Astrocyte (in vitro differentiated cells and primary cell): ENCODE results near the gene IDE. TPM values are rescaled to one million over a fixed set of nuclear protein-coding genes. Genes with fewer than 3 reads are reported as not detected.
"Not testable (repeated sequence)": the region's sequence is repeated elsewhere in the genome, so short reads cannot be mapped to it uniquely, and the experiment has no call there.

Experiments used
- DNase-seq: peaks from one replicate; pipeline ENCODE4 v3.0.0-alpha.2; 2010; ENCODE audit warnings: low read depth
- FAIRE-seq: peaks from 2 replicates; lab custom pipeline; 2011; peaks lifted over from hg19 to GRCh38; lab: Jason Lieb, UNC
- H2AFZ ChIP-seq: 2 replicates; pipeline ENCODE4 v1.6.0; 2012; ENCODE audit warnings: low read depth, low read length, inconsistent platforms
- H3K27ac ChIP-seq: 2 replicates; pipeline ENCODE4 v1.5.1; 2011; ENCODE audit warnings: low read depth, low read length, inconsistent platforms
- H3K27me3 ChIP-seq: 2 replicates; pipeline ENCODE4 v1.6.0; 2011; ENCODE audit warnings: low read length, inconsistent platforms; ENCODE audit not compliant: insufficient read depth
- H3K36me3 ChIP-seq: 2 replicates; pipeline ENCODE4 v1.5.1; 2011; ENCODE audit warnings: low read length, inconsistent platforms; ENCODE audit not compliant: insufficient read depth
- H3K4me1 ChIP-seq: 2 replicates; pipeline ENCODE4 v1.5.1; 2011; ENCODE audit warnings: low read length, inconsistent platforms; ENCODE audit not compliant: insufficient read depth
- H3K4me2 ChIP-seq: 2 replicates; pipeline ENCODE4 v1.6.0; 2012; ENCODE audit warnings: low read length, inconsistent platforms
- H3K4me3 ChIP-seq: 2 replicates; pipeline ENCODE4 v1.5.1; 2011; ENCODE audit warnings: low read depth, mild to moderate bottlenecking, low read length, inconsistent platforms; ENCODE audit not compliant: insufficient read depth
- H3K79me2 ChIP-seq: 2 replicates; pipeline ENCODE4 v1.6.0; 2012; ENCODE audit warnings: mild to moderate bottlenecking, low read length, inconsistent platforms; ENCODE audit not compliant: insufficient read depth
- H3K9ac ChIP-seq: 2 replicates; pipeline ENCODE4 v1.6.0; 2012; ENCODE audit warnings: mild to moderate bottlenecking, low read length, inconsistent platforms
- H3K9me3 ChIP-seq: 2 replicates; pipeline ENCODE4 v1.5.1; 2012; ENCODE audit warnings: low read depth, mild to moderate bottlenecking, low read length, inconsistent platforms; ENCODE audit not compliant: insufficient read depth
- H4K20me1 ChIP-seq: 2 replicates; pipeline ENCODE4 v1.6.0; 2012; ENCODE audit warnings: low read length, inconsistent platforms; ENCODE audit not compliant: insufficient read depth
- H3K27ac Mint-ChIP-seq: one replicate; pipeline ENCODE4 v1.8.0; 2021; ENCODE audit warnings: mild to moderate bottlenecking, mixed read lengths; ENCODE audit not compliant: unreplicated experiment
- H3K27me3 Mint-ChIP-seq: one replicate; pipeline ENCODE4 v1.8.0; 2021; ENCODE audit warnings: low read depth, mixed read lengths; ENCODE audit not compliant: unreplicated experiment
- H3K36me3 Mint-ChIP-seq: one replicate; pipeline ENCODE4 v1.8.0; 2021; ENCODE audit warnings: low read depth, mixed read lengths; ENCODE audit not compliant: unreplicated experiment
- H3K4me1 Mint-ChIP-seq: one replicate; pipeline ENCODE4 v1.8.0; 2021; ENCODE audit warnings: low read depth, mixed read lengths; ENCODE audit not compliant: unreplicated experiment
- H3K4me3 Mint-ChIP-seq: one replicate; pipeline ENCODE4 v1.8.0; 2021; ENCODE audit warnings: mild to moderate bottlenecking, moderate library complexity, mixed read lengths; ENCODE audit not compliant: unreplicated experiment
- H3K9me3 Mint-ChIP-seq: one replicate; pipeline ENCODE4 v1.8.0; 2021; ENCODE audit warnings: mild to moderate bottlenecking, mixed read lengths; ENCODE audit not compliant: unreplicated experiment
- CTCF ChIP-seq: IDR thresholded peaks from 2 replicates; pipeline ENCODE4 v1.5.1; 2011; ENCODE audit warnings: low read depth, mild to moderate bottlenecking, inconsistent platforms, low read length, moderate library complexity; ENCODE audit not compliant: insufficient read depth
- EZH2 ChIP-seq: IDR thresholded peaks from 2 replicates; pipeline ENCODE4 v1.6.1; 2012; ENCODE audit warnings: mild to moderate bottlenecking, low read length, inconsistent platforms; ENCODE audit not compliant: insufficient read depth
- total RNA-seq: library from RNA; stranded (reverse); gene quantifications from 2 replicates; pipeline ENCODE4 v1.2.1, GENCODE V29; 2021

IDE gene
- total RNA-seq, 1 donor from 2014 or later: 35.9 TPM

GRCh38 chr10:92571649-92572048, 2.2 kb downstream of the IDE start:
- Histone ChIP-seq H3K4me2 (peak overlapping the region; percentile 94), H4K20me1 (peaks cover 50% of the 10 kb centered on the region), H3K4me3 (no peak overlapping the region), H3K27me3 (no peaks in the 10 kb centered on the region), H3K27ac (no peak overlapping the region), H3K4me1 (peaks cover 35% of the 10 kb centered on the region), H3K9me3 (no peaks in the 10 kb centered on the region), H2AFZ (no peak overlapping the region), H3K79me2 (peaks cover 45% of the 10 kb centered on the region), H3K9ac (no peak overlapping the region), H3K36me3 (peaks cover 5% of the 10 kb centered on the region)
- FAIRE-seq (no peak), DNase-seq (peak; percentile 64)
- Mint-ChIP-seq H3K36me3 (peaks cover 2% of the 10 kb centered on the region), H3K4me3 (peak overlapping the region; percentile 88), H3K4me1 (peaks cover 30% of the 10 kb centered on the region), H3K27ac (peak overlapping the region; percentile 6), H3K27me3 (no peaks in the 10 kb centered on the region), H3K9me3 (no peaks in the 10 kb centered on the region)
- TF ChIP-seq EZH2: no peak
- TF ChIP-seq CTCF: no peak

GRCh38 chr10:92569663-92570062, 4.2 kb downstream of the IDE start:
- H3K36me3 Mint-ChIP-seq, H3K27ac ChIP-seq, H2AFZ ChIP-seq, H3K9ac ChIP-seq, FAIRE-seq, H3K27ac Mint-ChIP-seq, H3K9me3 Mint-ChIP-seq, H3K4me2 ChIP-seq, H3K4me3 Mint-ChIP-seq, H3K27me3 ChIP-seq, H3K4me3 ChIP-seq, H3K36me3 ChIP-seq, H3K9me3 ChIP-seq, H3K27me3 Mint-ChIP-seq, DNase-seq: not testable (repeated sequence)
- Histone ChIP-seq H4K20me1 (peaks cover 56% of the 10 kb centered on the region), H3K4me1 (peaks cover 28% of the 10 kb centered on the region), H3K79me2 (peaks cover 58% of the 10 kb centered on the region)
- peaks cover 21% of the 10 kb centered on the region for H3K4me1 Mint-ChIP-seq

GRCh38 chr10:92569071-92569470, 4.8 kb downstream of the IDE start:
- peak; percentile 6 for DNase-seq
- H3K27ac Mint-ChIP-seq: no peak overlapping the region
- no peak for TF ChIP-seq EZH2
- no peak for TF ChIP-seq CTCF
- peaks cover 20% of the 10 kb centered on the region for H3K4me1 Mint-ChIP-seq
- peaks cover 58% of the 10 kb centered on the region for H3K79me2 ChIP-seq
- peaks cover 7% of the 10 kb centered on the region for H3K36me3 Mint-ChIP-seq
- H3K4me3 ChIP-seq: no peak overlapping the region
- H4K20me1 ChIP-seq: peaks cover 57% of the 10 kb centered on the region
- no peak overlapping the region for H3K4me3 Mint-ChIP-seq
- no peak overlapping the region for H3K4me2 ChIP-seq
- no peak overlapping the region for H2AFZ ChIP-seq
- H3K9me3 ChIP-seq: no peaks in the 10 kb centered on the region
- H3K27me3 ChIP-seq: no peaks in the 10 kb centered on the region
- FAIRE-seq: no peak
- H3K9me3 Mint-ChIP-seq: no peaks in the 10 kb centered on the region
- H3K36me3 ChIP-seq: peaks cover 5% of the 10 kb centered on the region
- no peak overlapping the region for H3K27ac ChIP-seq
- no peak overlapping the region for H3K9ac ChIP-seq
- no peaks in the 10 kb centered on the region for H3K27me3 Mint-ChIP-seq
- H3K4me1 ChIP-seq: peaks cover 28% of the 10 kb centered on the region
